ENCODE measurements around the gene SCML1. TPM values are rescaled to one million over a fixed set of nuclear protein-coding genes. Genes with fewer than 3 reads are reported as not detected.

The SCML1 gene
- total and polyA plus RNA-seq, 2 of the 8 experiments (the other 6 are each of a cell fraction or from before 2014, with no cell fraction given) = 2.2 to 2.5 TPM

GRCh38 chrX:17774053-17774452 lies 36.8 kb downstream of the SCML1 start:
- Histone ChIP-seq H4K20me1 (replicated peaks in 1 of 2; ENCODE audit: control insufficient read depth in 1 of 2, insufficient read depth in 2 of 2, low read length in 2 of 2) (no peaks in the 10 kb centered on the region), H3K9ac (replicated peaks in 1 of 4; ENCODE audit: extremely low read depth in 1 of 4, low read depth in 3 of 4, low read length in 3 of 4) (no peak overlapping the region), H4K91ac (replicated peaks; ENCODE audit: insufficient read length, low read length) (no peak overlapping the region), H3K4me1 (replicated peaks in 1 of 4; ENCODE audit: control insufficient read depth in 3 of 4, insufficient read depth in 4 of 4, low read length in 3 of 4) (no peaks in the 10 kb centered on the region), H3K9me3 (ENCODE audit: insufficient read depth in 2 of 2, low read depth in 1 of 2, low read length in 1 of 2) (no peaks in the 10 kb centered on the region), H3K4me3 (ENCODE audit: extremely low read depth in 1 of 4, insufficient read depth in 2 of 4, low read depth in 3 of 4, low read length in 4 of 4) (no peak overlapping the region), H3K27ac (ENCODE audit: low read depth, low read length) (no peak overlapping the region), H3K18ac (ENCODE audit: extremely low read depth, low read length) (no peak overlapping the region), H3K23me2 (ENCODE audit: low read depth, low read length) (no peaks in the 10 kb centered on the region), H3K36me3 (ENCODE audit: control insufficient read depth in 2 of 4, insufficient read depth in 4 of 4, low read length in 3 of 4) (no peaks in the 10 kb centered on the region), H2BK20ac (ENCODE audit: low read length) (no peak overlapping the region), H4K8ac (ENCODE audit: extremely low read depth, insufficient read depth, low read length) (no peak overlapping the region), H3K4me2 (ENCODE audit: insufficient read depth in 1 of 2, low read depth in 2 of 2, low read length in 2 of 2) (no peak overlapping the region), H3K79me2 (ENCODE audit: control insufficient read depth in 1 of 2, insufficient read depth in 2 of 2, low read length in 2 of 2) (no peaks in the 10 kb centered on the region), H2BK15ac (ENCODE audit: low read length) (no peak overlapping the region), H2BK120ac (replicated peaks; ENCODE audit: low read depth, low read length) (no peak overlapping the region), H3K79me1 (ENCODE audit: low read depth, low read length) (no peaks in the 10 kb centered on the region), H3K56ac (replicated peaks; ENCODE audit: insufficient read length, low read depth, low read length) (no peak overlapping the region), H2BK12ac (ENCODE audit: low read depth, low read length) (no peak overlapping the region), H3K27me3 (replicated peaks in 1 of 4; ENCODE audit: control insufficient read depth in 3 of 4, extremely low read depth in 1 of 4, insufficient read depth in 3 of 4, low read length in 3 of 4) (no peaks in the 10 kb centered on the region; a peak in 1 of 7 replicates), H2BK5ac (ENCODE audit: low read depth, low read length) (no peak overlapping the region), H3K4ac (replicated peaks; ENCODE audit: insufficient read length, low read depth, low read length) (no peak overlapping the region), H2AK5ac (ENCODE audit: low read depth, low read length) (no peak overlapping the region), H3K14ac (ENCODE audit: insufficient read length) (no peak overlapping the region), H4K5ac (ENCODE audit: insufficient read length, low read depth, low read length) (no peak overlapping the region), H2AFZ (ENCODE audit: low read length) (no peak overlapping the region), H3K23ac (ENCODE audit: insufficient read length) (no peak overlapping the region)
- DNase-seq (ENCODE audit: low read depth in 1 of 2, low spot score in 2 of 2) (no peak), FAIRE-seq (no peak)
- POLR2A ChIA-PET (ENCODE audit: partially characterized antibody) = no interaction called here
- TF ChIP-seq TAF7 (optimal IDR thresholded peaks at IDR 0.05; ENCODE audit: borderline replicate concordance, low read depth, low read length) = no peak
- CTCF ChIA-PET (ENCODE audit: partially characterized antibody) = no interaction called here
- 100% methylated on average over 1 of the region's 1 CpG; no CpG with 5 or more reads in 1 of the 2 experiments for WGBS, 2 experiments (ENCODE audit: extremely low coverage in 1 of 2, insufficient coverage in 1 of 2, insufficient read length in 1 of 2, insufficient replicate concordance in 2 of 2, low coverage in 1 of 2, low lambda C conversion rate in 2 of 2, missing lambda C conversion rate in 1 of 2)
